ENCODE measurements around the gene RTKN2.

DNA sequence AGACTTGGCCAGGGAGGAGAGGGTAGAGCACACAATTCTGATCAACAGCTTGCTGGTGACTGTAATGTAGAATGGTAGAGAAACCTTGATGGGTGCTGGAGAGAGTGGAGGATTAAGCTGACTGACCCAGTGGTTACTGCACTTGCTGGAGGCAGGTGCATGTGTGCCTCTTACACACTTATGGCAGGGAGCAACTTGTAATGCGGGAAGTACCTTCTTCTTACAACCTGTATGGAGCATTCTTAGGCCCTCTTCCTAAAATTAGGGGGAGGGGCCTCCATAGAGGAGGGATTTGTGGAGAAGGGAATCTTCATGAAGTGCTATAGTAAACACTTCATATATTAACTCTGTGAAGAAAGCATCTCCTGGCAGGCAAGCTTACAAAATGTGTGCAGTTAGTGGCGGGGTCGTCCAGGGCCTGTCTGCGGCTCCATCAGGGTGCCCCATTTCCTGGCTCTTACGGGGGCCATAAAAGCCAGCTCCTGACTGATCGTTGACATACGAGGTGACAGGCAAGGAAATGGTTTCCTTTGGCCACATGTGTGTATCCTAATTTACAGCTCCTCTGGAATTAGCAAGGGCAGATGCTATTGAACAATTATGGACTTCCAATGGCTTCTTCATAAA is 113.5 kb downstream of the RTKN2 start:
- TF ChIP-seq, protein P1, sequence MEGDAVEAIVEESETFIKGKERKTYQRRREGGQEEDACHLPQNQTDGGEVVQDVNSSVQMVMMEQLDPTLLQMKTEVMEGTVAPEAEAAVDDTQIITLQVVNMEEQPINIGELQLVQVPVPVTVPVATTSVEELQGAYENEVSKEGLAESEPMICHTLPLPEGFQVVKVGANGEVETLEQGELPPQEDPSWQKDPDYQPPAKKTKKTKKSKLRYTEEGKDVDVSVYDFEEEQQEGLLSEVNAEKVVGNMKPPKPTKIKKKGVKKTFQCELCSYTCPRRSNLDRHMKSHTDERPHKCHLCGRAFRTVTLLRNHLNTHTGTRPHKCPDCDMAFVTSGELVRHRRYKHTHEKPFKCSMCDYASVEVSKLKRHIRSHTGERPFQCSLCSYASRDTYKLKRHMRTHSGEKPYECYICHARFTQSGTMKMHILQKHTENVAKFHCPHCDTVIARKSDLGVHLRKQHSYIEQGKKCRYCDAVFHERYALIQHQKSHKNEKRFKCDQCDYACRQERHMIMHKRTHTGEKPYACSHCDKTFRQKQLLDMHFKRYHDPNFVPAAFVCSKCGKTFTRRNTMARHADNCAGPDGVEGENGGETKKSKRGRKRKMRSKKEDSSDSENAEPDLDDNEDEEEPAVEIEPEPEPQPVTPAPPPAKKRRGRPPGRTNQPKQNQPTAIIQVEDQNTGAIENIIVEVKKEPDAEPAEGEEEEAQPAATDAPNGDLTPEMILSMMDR (IDR thresholded peaks at IDR 0.05), result no peak
- TF ChIP-seq EP300 (IDR thresholded peaks at IDR 0.05) (no peak), POLR2A (IDR thresholded peaks at IDR 0.05) (no peak)
